ENCODE results near the gene YEATS4. TPM values are rescaled to one million over a fixed set of nuclear protein-coding genes. Genes with fewer than 3 reads are reported as not detected.

YEATS4 gene
- polyA plus RNA-seq, 1 experiment = 13.0 TPM

DNA sequence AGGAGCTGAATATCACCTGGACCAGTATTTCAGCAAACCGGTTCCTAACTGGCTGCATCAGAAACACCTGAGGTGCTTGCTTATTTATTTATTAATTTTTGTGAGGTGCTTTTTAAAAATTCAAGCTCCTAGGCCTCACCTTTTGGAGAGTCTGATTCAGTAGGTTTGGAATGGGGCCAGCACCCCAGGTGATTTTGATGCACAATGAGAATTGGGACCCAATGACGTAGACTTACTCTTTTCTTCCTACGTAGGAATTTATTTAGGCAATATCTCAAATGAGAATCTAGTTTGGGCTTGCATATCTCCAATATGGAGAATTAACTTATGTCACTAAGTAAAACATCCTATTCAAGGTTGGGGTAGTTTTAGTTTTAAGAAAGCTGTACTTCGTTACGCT lies 7.3 kb downstream of the YEATS4 start:
- TF ChIP-seq, protein P1, sequence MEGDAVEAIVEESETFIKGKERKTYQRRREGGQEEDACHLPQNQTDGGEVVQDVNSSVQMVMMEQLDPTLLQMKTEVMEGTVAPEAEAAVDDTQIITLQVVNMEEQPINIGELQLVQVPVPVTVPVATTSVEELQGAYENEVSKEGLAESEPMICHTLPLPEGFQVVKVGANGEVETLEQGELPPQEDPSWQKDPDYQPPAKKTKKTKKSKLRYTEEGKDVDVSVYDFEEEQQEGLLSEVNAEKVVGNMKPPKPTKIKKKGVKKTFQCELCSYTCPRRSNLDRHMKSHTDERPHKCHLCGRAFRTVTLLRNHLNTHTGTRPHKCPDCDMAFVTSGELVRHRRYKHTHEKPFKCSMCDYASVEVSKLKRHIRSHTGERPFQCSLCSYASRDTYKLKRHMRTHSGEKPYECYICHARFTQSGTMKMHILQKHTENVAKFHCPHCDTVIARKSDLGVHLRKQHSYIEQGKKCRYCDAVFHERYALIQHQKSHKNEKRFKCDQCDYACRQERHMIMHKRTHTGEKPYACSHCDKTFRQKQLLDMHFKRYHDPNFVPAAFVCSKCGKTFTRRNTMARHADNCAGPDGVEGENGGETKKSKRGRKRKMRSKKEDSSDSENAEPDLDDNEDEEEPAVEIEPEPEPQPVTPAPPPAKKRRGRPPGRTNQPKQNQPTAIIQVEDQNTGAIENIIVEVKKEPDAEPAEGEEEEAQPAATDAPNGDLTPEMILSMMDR (IDR thresholded peaks at IDR 0.05; ENCODE audit: low read depth, low read length) = no peak
- H3K9me3 ChIP-seq (ENCODE audit: control insufficient read depth, insufficient read depth, low read length) = no peaks in the 10 kb centered on the region
- no peak overlapping the region for H3K27ac ChIP-seq (ENCODE audit: low read depth, low read length)
- DNase-seq (ENCODE audit: low read depth, low spot score) = no peak
- ChIA-PET CTCF (interaction anchor here (0.7 to 2.6 kb wide), 4 partner anchors 8 to 272 kb away, joined by 3 to 12 read pairs (median 5); no protein-coding TSS in a partner anchor), POLR2A (no interaction called here)
- no peaks in the 10 kb centered on the region for H3K27me3 ChIP-seq (ENCODE audit: control insufficient read depth, insufficient read depth, low read length)
- H3K4me3 ChIP-seq (ENCODE audit: low read depth, low read length) = no peak overlapping the region

DNA sequence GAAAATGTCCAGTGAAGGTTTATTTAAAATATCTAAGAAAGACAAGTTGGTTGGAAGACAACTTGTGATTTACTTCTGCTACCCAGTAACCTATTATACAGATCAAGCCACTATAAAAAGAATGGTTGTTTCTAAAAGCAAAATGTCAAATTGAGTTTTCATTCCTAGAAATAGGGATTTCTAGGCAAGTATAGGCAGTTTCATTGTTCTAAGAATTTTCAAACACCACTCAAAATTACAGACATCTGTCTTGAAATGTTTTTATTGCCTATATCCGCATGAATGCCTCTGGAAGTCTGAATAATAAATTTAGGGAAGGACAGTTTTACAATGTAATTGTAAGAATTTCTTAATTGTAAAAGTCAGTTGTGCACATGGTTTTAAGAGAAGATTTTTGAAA lies 8.6 kb downstream of the YEATS4 start:
- Histone ChIP-seq H3K9me3 (ENCODE audit: control insufficient read depth, insufficient read depth, low read length) (no peaks in the 10 kb centered on the region), H3K27ac (ENCODE audit: low read depth, low read length) (no peak overlapping the region), H3K27me3 (ENCODE audit: control insufficient read depth, insufficient read depth, low read length) (no peaks in the 10 kb centered on the region), H3K4me3 (ENCODE audit: low read depth, low read length) (no peak overlapping the region)
- ChIA-PET CTCF (interaction anchor here (2.0 to 2.6 kb wide), 2 partner anchors 10 to 12 kb away, joined by 7 to 12 read pairs; no protein-coding TSS in a partner anchor), POLR2A (no interaction called here)
- TF ChIP-seq, protein P1 (IDR thresholded peaks at IDR 0.05; ENCODE audit: low read depth, low read length) = no peak
- no peak for DNase-seq (ENCODE audit: low read depth, low spot score)

DNA sequence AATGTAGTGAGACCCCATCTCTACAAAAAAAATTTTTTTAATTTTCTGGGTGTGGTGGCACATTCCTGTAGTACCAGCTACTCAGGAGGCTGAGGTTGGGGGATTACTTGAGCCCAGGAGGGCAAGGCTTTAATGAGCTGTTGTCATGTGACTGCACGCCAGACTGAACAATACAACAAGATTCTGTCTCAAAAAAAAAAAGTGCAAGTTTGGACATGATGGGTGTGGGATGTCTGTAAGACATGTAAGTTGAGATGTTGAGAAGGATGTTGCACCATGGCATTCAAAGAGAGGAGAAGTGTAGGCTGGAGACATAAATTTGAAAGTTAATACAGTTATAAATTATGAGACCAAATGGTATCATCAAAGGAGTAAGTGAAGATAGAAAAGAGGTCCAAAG lies 23.5 kb downstream of the YEATS4 start:
- no peak overlapping the region for H3K27ac ChIP-seq (ENCODE audit: low read depth, low read length)
- TF ChIP-seq, protein P1 (IDR thresholded peaks at IDR 0.05; ENCODE audit: low read depth, low read length) = no peak
- no peak overlapping the region for H3K4me3 ChIP-seq (ENCODE audit: low read depth, low read length)
- DNase-seq (ENCODE audit: low read depth, low spot score) = no peak
- CTCF ChIA-PET = interaction anchor here (0.6 to 1.3 kb wide), 2 partner anchors 26 to 188 kb away, joined by 5 to 11 read pairs; no protein-coding TSS in a partner anchor
- H3K27me3 ChIP-seq (ENCODE audit: control insufficient read depth, insufficient read depth, low read length) = no peaks in the 10 kb centered on the region
- POLR2A ChIA-PET = interaction anchor here (0.7 kb wide), 1 partner anchor 236 kb away, joined by 4 read pairs; no protein-coding TSS in a partner anchor
- no peaks in the 10 kb centered on the region for H3K9me3 ChIP-seq (ENCODE audit: control insufficient read depth, insufficient read depth, low read length)

DNA sequence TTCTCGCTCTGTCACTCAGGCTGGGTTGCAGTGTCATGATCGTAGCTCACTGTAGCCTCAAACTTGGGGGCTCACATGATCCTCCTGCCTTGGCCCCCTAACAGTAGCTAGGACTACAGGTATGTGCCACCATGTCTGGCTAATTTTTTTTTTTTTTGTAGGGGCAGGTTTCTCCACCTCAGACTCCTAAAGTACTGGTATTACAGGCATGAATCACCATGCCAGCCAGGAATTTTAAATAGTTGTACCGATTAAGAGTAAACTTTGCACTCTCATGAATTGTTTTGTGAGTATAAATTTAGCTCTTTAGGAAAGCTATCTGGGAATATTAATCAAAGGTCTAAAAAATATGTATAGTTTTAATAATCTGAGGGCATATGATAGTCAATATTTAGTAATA lies 25.5 kb downstream of the YEATS4 start:
- Histone ChIP-seq H3K27me3 (ENCODE audit: control insufficient read depth, insufficient read depth, low read length) (no peaks in the 10 kb centered on the region), H3K4me3 (ENCODE audit: low read depth, low read length) (no peak overlapping the region), H3K9me3 (ENCODE audit: control insufficient read depth, insufficient read depth, low read length) (no peaks in the 10 kb centered on the region), H3K27ac (ENCODE audit: low read depth, low read length) (no peak overlapping the region)
- TF ChIP-seq, protein P1 (IDR thresholded peaks at IDR 0.05; ENCODE audit: low read depth, low read length) = no peak
- CTCF ChIA-PET = interaction anchor here (0.7 to 2.7 kb wide), 5 partner anchors 28 to 255 kb away, joined by 3 to 25 read pairs (median 10); no protein-coding TSS in a partner anchor
- POLR2A ChIA-PET = interaction anchor here (1.1 kb wide), 1 partner anchor 195 kb away, joined by 3 read pairs; no protein-coding TSS in a partner anchor
- DNase-seq (ENCODE audit: low read depth, low spot score) = no peak

DNA sequence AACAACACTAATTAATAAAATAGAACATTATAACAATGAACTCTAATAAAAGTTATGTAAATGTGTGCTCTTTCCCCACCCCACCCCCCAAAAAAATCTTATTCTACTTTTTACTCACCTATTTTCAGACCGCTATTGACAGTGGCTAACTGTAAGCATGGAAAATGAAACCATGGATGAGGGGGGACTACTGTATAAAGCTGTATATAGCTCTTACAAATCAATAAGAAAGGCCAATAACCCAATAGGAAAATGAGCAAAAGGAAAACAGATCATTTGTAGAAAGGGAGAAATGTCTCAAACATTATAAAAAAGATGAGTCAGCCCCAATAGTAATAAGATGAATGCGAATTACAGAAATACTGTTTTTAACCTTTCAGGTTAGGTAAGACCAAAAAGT lies 27.4 kb downstream of the YEATS4 start:
- TF ChIP-seq, protein P1 (IDR thresholded peaks at IDR 0.05; ENCODE audit: low read depth, low read length) = no peak
- no peak overlapping the region for H3K4me3 ChIP-seq (ENCODE audit: low read depth, low read length)
- no peaks in the 10 kb centered on the region for H3K9me3 ChIP-seq (ENCODE audit: control insufficient read depth, insufficient read depth, low read length)
- H3K27ac ChIP-seq (ENCODE audit: low read depth, low read length) = no peak overlapping the region
- DNase-seq (ENCODE audit: low read depth, low spot score) = no peak
- no peaks in the 10 kb centered on the region for H3K27me3 ChIP-seq (ENCODE audit: control insufficient read depth, insufficient read depth, low read length)
- POLR2A ChIA-PET = no interaction called here
- CTCF ChIA-PET = interaction anchor here (0.7 to 5.3 kb wide), 6 partner anchors 81 to 258 kb away, joined by 3 to 90 read pairs (median 9); partner anchors contain the start of gene CCT2
